Chondrocyte (in vitro differentiated cells): Measurements from ENCODE around the gene CUEDC1. TPM values are rescaled to one million over a fixed set of nuclear protein-coding genes. Genes with fewer than 3 reads are reported as not detected.

Experiments used
- DNase-seq: peaks from one replicate; pipeline ENCODE4 v3.0.0; 2021; ENCODE audit warnings: mixed read lengths, low spot score
- H3K27ac Mint-ChIP-seq: one replicate; pipeline ENCODE4 v1.8.0; 2021; ENCODE audit warnings: mild to moderate bottlenecking, moderate library complexity, mixed read lengths; ENCODE audit not compliant: unreplicated experiment
- H3K27me3 Mint-ChIP-seq: 2 replicates; pipeline ENCODE4 v1.8.0; 2021; ENCODE audit warnings: low read depth, mixed read lengths
- H3K36me3 Mint-ChIP-seq: 2 replicates; pipeline ENCODE4 v1.8.0; 2021; ENCODE audit warnings: low read depth, mixed read lengths
- H3K4me1 Mint-ChIP-seq: 2 replicates; pipeline ENCODE4 v1.8.0; 2021; ENCODE audit warnings: low read depth, mild to moderate bottlenecking, mixed read lengths
- H3K4me3 Mint-ChIP-seq: one replicate; pipeline ENCODE4 v1.8.0; 2021; ENCODE audit warnings: mild to moderate bottlenecking, moderate library complexity, mixed read lengths; ENCODE audit not compliant: unreplicated experiment
- H3K9me3 Mint-ChIP-seq: 2 replicates; pipeline ENCODE4 v1.8.0; 2021; ENCODE audit warnings: low read depth, mixed read lengths
- CTCF ChIP-seq: fragments of 200-600 bp; sonication (generic); IDR thresholded peaks from 2 replicates; pipeline ENCODE4 v1.5.0; 2021; ENCODE audit warnings: antibody characterized with exemption, mild to moderate bottlenecking, moderate library complexity
- total RNA-seq: library from RNA; stranded (reverse); gene quantifications from 3 replicates; pipeline ENCODE4 v1.2.1, GENCODE V29; 2021

Gene CUEDC1
- total RNA-seq, 1 donor from 2014 or later, result 41.9 TPM

DNA sequence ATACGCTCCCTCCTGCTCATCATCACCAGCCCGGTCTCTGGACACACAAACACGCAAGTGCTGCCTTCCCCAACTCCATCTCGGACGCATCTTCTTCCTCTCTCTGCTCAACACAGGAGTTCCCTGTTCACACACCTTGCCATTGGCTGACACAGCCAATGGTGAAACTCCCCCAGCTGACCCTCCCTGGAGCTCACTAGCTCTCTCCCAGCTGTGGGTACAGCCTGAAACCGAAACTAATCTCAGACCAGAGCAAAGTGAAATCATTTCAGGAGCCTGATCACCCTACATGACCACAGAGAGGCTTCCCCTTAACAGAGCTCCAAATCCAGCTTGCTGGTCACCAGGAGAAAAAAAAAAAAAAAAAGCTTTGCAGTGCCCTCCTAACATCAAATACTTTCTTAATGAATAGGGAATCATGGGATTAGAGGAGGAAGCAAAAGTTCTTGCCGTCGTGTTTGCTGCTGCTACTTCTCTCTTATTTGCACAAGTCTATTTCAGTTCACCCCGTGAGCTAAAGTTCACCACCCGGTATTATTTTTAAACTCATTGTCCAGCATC is 8.3 kb downstream of the CUEDC1 start:
- H3K4me1 Mint-ChIP-seq, result peaks cover 80% of the 10 kb centered on the region
- no peaks in the 10 kb centered on the region for H3K9me3 Mint-ChIP-seq
- DNase-seq, result no peak
- H3K27ac Mint-ChIP-seq, result peak overlapping the region; percentile 80
- TF ChIP-seq CTCF, result no peak
- H3K36me3 Mint-ChIP-seq, result no peaks in the 10 kb centered on the region
- no peaks in the 10 kb centered on the region for H3K27me3 Mint-ChIP-seq
- H3K4me3 Mint-ChIP-seq, result peak overlapping the region; percentile 62

DNA sequence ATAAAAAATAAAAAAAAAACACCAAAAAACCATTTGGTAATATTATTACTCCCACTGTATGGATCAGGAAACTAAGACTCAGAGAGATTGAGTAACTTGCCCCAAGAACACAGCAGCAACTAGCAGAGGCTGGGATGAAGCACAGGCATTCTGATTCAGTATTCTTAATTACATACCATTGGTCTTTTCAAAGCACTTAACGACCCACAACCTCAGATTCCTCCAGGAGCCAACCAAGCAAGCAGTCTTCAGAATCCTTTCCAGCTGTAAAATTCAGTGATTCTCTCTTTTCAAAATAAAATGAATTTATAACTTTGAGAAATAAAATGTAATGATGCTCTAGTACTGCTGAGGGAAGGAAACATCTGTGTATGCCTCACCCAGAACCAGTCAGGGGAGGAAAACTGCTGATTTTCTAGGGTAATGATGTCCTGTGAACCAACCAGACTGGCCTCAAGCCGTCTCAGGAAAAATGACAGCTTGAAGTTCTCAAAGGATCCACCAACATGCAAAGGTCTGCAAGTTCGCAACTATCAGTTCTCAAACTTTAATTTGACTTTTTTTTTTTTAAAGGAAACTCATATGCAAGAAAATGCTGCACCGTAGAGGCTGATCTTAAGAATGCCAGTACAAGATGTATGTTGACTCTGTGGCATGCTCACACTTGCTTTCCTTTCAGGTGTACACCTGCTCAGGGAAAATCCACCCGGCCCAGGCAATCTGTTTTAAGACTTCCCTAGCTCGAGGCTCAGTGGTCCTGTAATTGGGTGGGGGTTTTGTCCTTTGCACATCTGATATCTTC is 9.0 kb downstream of the CUEDC1 start:
- Mint-ChIP-seq H3K9me3 (no peaks in the 10 kb centered on the region), H3K4me3 (peak overlapping the region; percentile 62), H3K27ac (peak overlapping the region; percentile 80), H3K27me3 (no peaks in the 10 kb centered on the region), H3K4me1 (peaks cover 79% of the 10 kb centered on the region), H3K36me3 (no peaks in the 10 kb centered on the region)
- DNase-seq, result no peak
- no peak for TF ChIP-seq CTCF

DNA sequence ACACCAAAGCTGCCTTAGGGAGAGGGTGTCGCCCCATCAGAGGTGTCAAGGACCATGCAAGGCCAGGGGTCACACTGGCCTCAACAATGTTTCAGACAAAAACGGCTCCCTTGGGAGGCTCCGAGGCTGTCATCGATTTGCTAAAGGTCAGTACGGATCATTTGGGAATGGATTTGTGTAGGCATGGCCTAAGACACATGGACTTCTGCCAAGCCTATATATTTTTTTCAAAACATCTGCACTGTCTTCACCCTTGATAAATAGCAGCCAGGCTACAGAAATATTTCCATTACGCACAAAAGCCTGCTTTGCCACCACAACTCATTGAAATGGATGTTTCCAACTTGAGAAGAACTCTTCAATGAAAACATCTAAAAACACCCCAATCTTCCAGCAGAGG is 10.3 kb downstream of the CUEDC1 start:
- no peak overlapping the region for H3K4me3 Mint-ChIP-seq
- no peak for DNase-seq
- no peaks in the 10 kb centered on the region for H3K9me3 Mint-ChIP-seq
- H3K36me3 Mint-ChIP-seq, result no peaks in the 10 kb centered on the region
- no peaks in the 10 kb centered on the region for H3K27me3 Mint-ChIP-seq
- no peak overlapping the region for H3K27ac Mint-ChIP-seq
- no peak for TF ChIP-seq CTCF
- H3K4me1 Mint-ChIP-seq, result peaks cover 74% of the 10 kb centered on the region

GRCh38 chr17:57943645-57944044 is 11.6 kb downstream of the CUEDC1 start:
- TF ChIP-seq CTCF, result no peak
- no peak for DNase-seq
- Mint-ChIP-seq H3K9me3 (no peaks in the 10 kb centered on the region), H3K27ac (no peak overlapping the region), H3K27me3 (no peaks in the 10 kb centered on the region), H3K4me3 (no peak overlapping the region), H3K36me3 (no peaks in the 10 kb centered on the region), H3K4me1 (peaks cover 63% of the 10 kb centered on the region)

GRCh38 chr17:57943140-57943539 is 12.1 kb downstream of the CUEDC1 start:
- Mint-ChIP-seq H3K4me3 (no peak overlapping the region), H3K36me3 (no peaks in the 10 kb centered on the region), H3K4me1 (peaks cover 58% of the 10 kb centered on the region), H3K9me3 (no peaks in the 10 kb centered on the region), H3K27ac (peak overlapping the region; percentile 17), H3K27me3 (no peaks in the 10 kb centered on the region)
- DNase-seq, result no peak
- TF ChIP-seq CTCF, result no peak
